Memory B cell (primary cell): ENCODE measurements around the gene PRR30.
"Not testable (repeated sequence)": the region's sequence is repeated elsewhere in the genome, so short reads cannot be mapped to it uniquely, and the experiment has no call there.

Source experiments
- ATAC-seq: fragments of 150-1000 bp; cut with Tn5 transposase; 2 replicates; pipeline ENCODE4 v1.10.0; 2021; ENCODE audit warnings: low read depth, mild to moderate bottlenecking, moderate library complexity
- DNase-seq, 2 donors: peaks; one replicate each; pipeline ENCODE4 v3.0.0; 2022; ENCODE audit warnings: low spot score in 2 of 2
- H3K27ac Mint-ChIP-seq: one replicate; pipeline ENCODE4 v1.8.0; 2022; ENCODE audit warnings: mild to moderate bottlenecking, moderate library complexity, mixed read lengths
- H3K27me3 Mint-ChIP-seq: one replicate; pipeline ENCODE4 v1.8.0; 2022; ENCODE audit warnings: mixed read lengths
- H3K36me3 Mint-ChIP-seq: one replicate; pipeline ENCODE4 v1.8.0; 2022; ENCODE audit warnings: mild to moderate bottlenecking, mixed read lengths
- H3K4me1 Mint-ChIP-seq: one replicate; pipeline ENCODE4 v1.8.0; 2022; ENCODE audit warnings: mixed read lengths
- H3K4me3 Mint-ChIP-seq: one replicate; pipeline ENCODE4 v1.8.0; 2022; ENCODE audit warnings: mild to moderate bottlenecking, moderate library complexity, mixed read lengths
- H3K9me3 Mint-ChIP-seq: one replicate; pipeline ENCODE4 v1.8.0; 2022; ENCODE audit warnings: mixed read lengths

PRR30 gene

GRCh38 chr2:27139310-27139709 lies at the start of gene PRR30:
PRR30 (minus strand) TSS chr2:27139410; CDS start chr2:27138329, 1,081 bp downstream.
- no peaks in the 10 kb centered on the region for H3K4me1 Mint-ChIP-seq
- ATAC-seq (no peak), DNase-seq (no peak)
- H3K9me3 Mint-ChIP-seq = no peaks in the 10 kb centered on the region
- H3K4me3 Mint-ChIP-seq = no peak within 1 kb of the TSS
- no peaks in the 10 kb centered on the region for H3K36me3 Mint-ChIP-seq
- peaks cover 1% of the 10 kb centered on the region for H3K27me3 Mint-ChIP-seq
- H3K27ac Mint-ChIP-seq = no peak within 1 kb of the TSS

- Mint-ChIP-seq H3K9me3 (no peaks in the 10 kb centered on the region), H3K27ac (no peak overlapping the region), H3K4me1 (no peaks in the 10 kb centered on the region), H3K4me3 (no peak overlapping the region), H3K27me3 (peaks cover 9% of the 10 kb centered on the region), H3K36me3 (no peaks in the 10 kb centered on the region)
- no peak for ATAC-seq
- DNase-seq = no peak
Observed at GRCh38 chr2:27186613-27187345, 47.6 kb upstream of the PRR30 start.

DNA sequence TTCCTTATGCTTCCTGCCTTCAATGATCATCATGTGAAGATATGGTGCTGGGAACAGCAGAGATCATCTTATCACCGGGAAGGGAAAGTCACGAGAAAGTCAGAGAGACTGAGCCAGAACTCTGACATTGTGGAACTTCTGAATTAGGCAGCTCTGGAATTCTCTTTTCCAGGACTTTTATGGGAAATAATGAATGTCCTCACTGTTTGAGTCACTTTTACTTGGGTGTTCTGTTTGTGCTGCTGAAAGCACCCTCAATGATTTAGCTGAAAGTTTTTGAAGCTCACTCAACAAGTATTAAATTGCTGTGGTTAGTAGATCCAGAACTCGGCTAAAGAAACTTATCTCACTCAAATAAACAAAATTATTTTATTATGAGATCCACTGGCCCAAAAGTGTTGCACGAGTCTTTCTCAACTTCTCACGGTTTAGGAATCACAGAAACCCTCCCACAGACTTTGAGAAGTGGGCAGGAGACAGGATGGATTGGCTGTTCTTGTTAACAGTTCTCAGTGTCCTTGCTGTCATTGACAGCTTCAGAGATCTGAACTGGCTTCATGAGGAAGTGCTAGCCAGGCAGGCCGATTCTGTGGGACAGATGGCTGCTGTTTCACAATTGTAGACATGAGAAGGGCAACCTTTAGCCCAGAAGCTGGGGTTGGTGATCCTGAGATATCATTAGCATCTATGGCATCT lies 46.3 kb upstream of the PRR30 start:
- Mint-ChIP-seq H3K36me3 (no peaks in the 10 kb centered on the region), H3K4me3 (no peak overlapping the region), H3K27me3 (peaks cover 15% of the 10 kb centered on the region), H3K4me1 (no peaks in the 10 kb centered on the region), H3K27ac (no peak overlapping the region), H3K9me3 (no peaks in the 10 kb centered on the region)
- DNase-seq (no peak), ATAC-seq (no peak)

DNA sequence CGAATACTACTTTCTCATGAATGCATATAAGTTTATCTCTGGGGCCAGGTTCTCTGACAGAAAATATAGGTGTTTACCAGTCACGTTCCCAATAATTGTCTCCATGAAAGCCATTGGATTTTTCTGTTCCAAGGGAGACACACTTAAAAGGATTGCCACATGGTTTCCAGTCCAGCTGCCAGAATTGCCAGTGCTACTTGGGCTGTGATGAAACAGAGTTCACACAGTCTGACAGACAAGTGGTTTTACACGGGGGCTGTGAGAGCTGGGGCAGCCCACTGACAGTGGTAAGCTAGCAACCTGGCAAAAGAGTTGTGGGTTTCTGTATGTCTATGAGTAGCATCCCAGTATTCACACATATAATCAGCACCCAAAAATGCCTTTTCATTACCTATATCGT lies 44.9 kb upstream of the PRR30 start:
- no peak for DNase-seq

GRCh38 chr2:27182346-27182745 lies 43.1 kb upstream of the PRR30 start:
- Mint-ChIP-seq H3K4me3 (no peak overlapping the region), H3K9me3 (no peaks in the 10 kb centered on the region), H3K4me1 (no peaks in the 10 kb centered on the region), H3K27ac (no peak overlapping the region), H3K27me3 (peaks cover 18% of the 10 kb centered on the region), H3K36me3 (no peaks in the 10 kb centered on the region)
- DNase-seq (no peak), ATAC-seq (no peak)

More for the DNA sequence above, 44.9 kb upstream of the PRR30 start:
- H3K9me3 Mint-ChIP-seq = no peaks in the 10 kb centered on the region
- H3K4me1 Mint-ChIP-seq = no peaks in the 10 kb centered on the region
- peaks cover 18% of the 10 kb centered on the region for H3K27me3 Mint-ChIP-seq
- no peak for ATAC-seq
- no peaks in the 10 kb centered on the region for H3K36me3 Mint-ChIP-seq
- no peak overlapping the region for H3K27ac Mint-ChIP-seq
- H3K4me3 Mint-ChIP-seq = no peak overlapping the region

GRCh38 chr2:27179344-27180000 lies 40.3 kb upstream of the PRR30 start:
- no peak overlapping the region for H3K27ac Mint-ChIP-seq
- DNase-seq (no peak), ATAC-seq (no peak)
- no peaks in the 10 kb centered on the region for H3K36me3 Mint-ChIP-seq
- H3K27me3 Mint-ChIP-seq = peaks cover 20% of the 10 kb centered on the region
- no peaks in the 10 kb centered on the region for H3K4me1 Mint-ChIP-seq
- H3K9me3 Mint-ChIP-seq = no peaks in the 10 kb centered on the region
- H3K4me3 Mint-ChIP-seq = no peak overlapping the region

DNA sequence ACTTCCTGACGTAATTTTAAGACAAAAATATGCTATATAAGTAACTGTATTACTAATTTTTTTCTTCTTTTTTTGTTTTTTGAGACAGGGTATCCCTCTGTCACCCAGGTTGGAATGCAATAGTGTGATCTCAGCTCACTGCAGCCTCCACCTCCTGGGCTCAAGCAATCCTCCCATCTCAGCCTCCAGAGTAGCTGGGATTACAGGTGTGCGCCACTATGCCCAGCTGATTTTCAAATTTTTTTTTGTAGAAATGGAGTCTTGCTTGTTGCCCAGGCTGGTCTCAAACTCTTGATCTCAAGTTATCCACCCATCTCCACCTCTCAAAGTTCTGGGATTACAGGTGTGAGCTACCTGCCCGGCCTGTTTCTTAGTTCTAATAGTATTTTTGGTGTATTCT lies 39.3 kb upstream of the PRR30 start:
- no peaks in the 10 kb centered on the region for H3K4me1 Mint-ChIP-seq
- H3K27ac Mint-ChIP-seq = no peak overlapping the region

GRCh38 chr2:27177441-27178351 lies 38.5 kb upstream of the PRR30 start:
- no peak for DNase-seq
- peaks cover 18% of the 10 kb centered on the region for H3K27me3 Mint-ChIP-seq
- H3K9me3 Mint-ChIP-seq = no peaks in the 10 kb centered on the region
- ATAC-seq = no peak
- no peak overlapping the region for H3K4me3 Mint-ChIP-seq
- H3K36me3 Mint-ChIP-seq = no peaks in the 10 kb centered on the region
- no peaks in the 10 kb centered on the region for H3K4me1 Mint-ChIP-seq
- no peak overlapping the region for H3K27ac Mint-ChIP-seq

More for the DNA sequence above, 39.3 kb upstream of the PRR30 start:
- Mint-ChIP-seq H3K9me3 (no peaks in the 10 kb centered on the region), H3K36me3 (no peaks in the 10 kb centered on the region), H3K4me3 (no peak overlapping the region), H3K27me3 (peaks cover 18% of the 10 kb centered on the region)
- DNase-seq (no peak), ATAC-seq (no peak)

DNA sequence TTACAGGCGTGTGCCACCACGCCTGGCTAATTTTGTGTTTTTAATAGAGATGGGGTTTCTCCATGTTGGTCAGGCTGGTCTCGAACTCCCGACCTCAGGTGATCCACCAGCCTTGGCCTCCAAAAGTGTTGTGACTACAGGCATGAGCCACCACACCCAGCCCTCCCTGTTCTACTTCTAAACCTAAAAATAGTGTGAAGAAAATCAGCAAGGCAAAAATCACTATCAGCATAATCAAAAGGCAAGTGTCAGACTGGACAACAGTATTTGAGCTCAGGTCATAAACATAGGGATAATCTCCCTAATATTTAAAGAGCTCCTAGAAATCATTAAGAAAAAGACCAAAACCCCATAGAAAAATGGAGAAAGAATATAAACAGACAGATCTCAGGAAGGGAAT lies 36.6 kb upstream of the PRR30 start:
- not testable (repeated sequence) for H3K36me3 Mint-ChIP-seq, ATAC-seq, H3K27ac Mint-ChIP-seq, DNase-seq, H3K4me3 Mint-ChIP-seq, H3K4me1 Mint-ChIP-seq, H3K9me3 Mint-ChIP-seq
- peaks cover 10% of the 10 kb centered on the region for H3K27me3 Mint-ChIP-seq

- Mint-ChIP-seq H3K9me3 (no peaks in the 10 kb centered on the region), H3K36me3 (no peaks in the 10 kb centered on the region), H3K27ac (no peak overlapping the region), H3K27me3 (peaks cover 9% of the 10 kb centered on the region), H3K4me3 (no peak overlapping the region), H3K4me1 (peaks cover 6% of the 10 kb centered on the region)
- DNase-seq (no peak), ATAC-seq (no peak)
Observed at GRCh38 chr2:27175330-27175729, 36.1 kb upstream of the PRR30 start.

GRCh38 chr2:27174638-27175037 lies 35.4 kb upstream of the PRR30 start:
- Mint-ChIP-seq H3K9me3 (no peaks in the 10 kb centered on the region), H3K27me3 (peaks cover 9% of the 10 kb centered on the region), H3K4me1 (peaks cover 6% of the 10 kb centered on the region), H3K36me3 (no peaks in the 10 kb centered on the region), H3K27ac (no peak overlapping the region), H3K4me3 (no peak overlapping the region)
- ATAC-seq = no peak
- DNase-seq = no peak

DNA sequence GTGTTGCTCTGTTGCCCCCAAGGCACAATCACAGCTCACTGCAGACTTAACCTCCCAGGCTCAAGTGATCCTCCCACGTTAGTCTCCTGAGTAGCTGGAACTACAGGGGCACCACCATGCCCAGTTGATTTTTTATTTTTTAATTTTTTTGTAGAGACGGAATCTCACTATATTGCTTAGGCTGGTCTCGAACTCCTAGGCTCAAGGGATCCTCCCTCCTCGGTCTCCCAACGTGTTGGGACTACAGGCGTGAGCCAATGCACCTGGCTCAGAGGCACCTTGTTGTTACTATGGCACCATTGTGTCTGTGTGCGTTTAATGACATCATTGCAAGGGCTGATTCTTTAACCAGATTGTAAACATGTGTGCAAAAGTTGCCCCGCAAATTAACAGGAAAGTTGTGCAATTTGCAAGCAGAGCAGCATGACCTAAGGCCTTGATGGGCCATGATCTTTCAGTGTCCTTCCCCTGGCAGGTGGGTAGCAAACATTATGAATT lies 32.2 kb upstream of the PRR30 start:
- Mint-ChIP-seq H3K4me1 (peaks cover 6% of the 10 kb centered on the region), H3K9me3 (no peaks in the 10 kb centered on the region), H3K27ac (no peak overlapping the region), H3K4me3 (no peak overlapping the region), H3K27me3 (peaks cover 2% of the 10 kb centered on the region), H3K36me3 (no peaks in the 10 kb centered on the region)
- no peak for DNase-seq
- no peak for ATAC-seq

GRCh38 chr2:27170581-27171337 lies 31.5 kb upstream of the PRR30 start:
- Mint-ChIP-seq H3K36me3 (no peaks in the 10 kb centered on the region), H3K27me3 (peaks cover 2% of the 10 kb centered on the region), H3K4me1 (peaks cover 6% of the 10 kb centered on the region), H3K27ac (no peak overlapping the region), H3K9me3 (no peaks in the 10 kb centered on the region), H3K4me3 (peak overlapping the region; percentile 61)
- ATAC-seq = peak; percentile 36
- DNase-seq = no peak
